ENCODE data around the gene UHRF1. TPM values are rescaled to one million over a fixed set of nuclear protein-coding genes. Genes with fewer than 3 reads are reported as not detected.
A peak's percentile ranks its signal among the peaks of the same experiment; 100 is the strongest.

Gene UHRF1
- polyA plus RNA-seq, 6 donors from 2014 or later, result 0.07 to 0.17 (median 0.14) TPM; not detected in 2

DNA sequence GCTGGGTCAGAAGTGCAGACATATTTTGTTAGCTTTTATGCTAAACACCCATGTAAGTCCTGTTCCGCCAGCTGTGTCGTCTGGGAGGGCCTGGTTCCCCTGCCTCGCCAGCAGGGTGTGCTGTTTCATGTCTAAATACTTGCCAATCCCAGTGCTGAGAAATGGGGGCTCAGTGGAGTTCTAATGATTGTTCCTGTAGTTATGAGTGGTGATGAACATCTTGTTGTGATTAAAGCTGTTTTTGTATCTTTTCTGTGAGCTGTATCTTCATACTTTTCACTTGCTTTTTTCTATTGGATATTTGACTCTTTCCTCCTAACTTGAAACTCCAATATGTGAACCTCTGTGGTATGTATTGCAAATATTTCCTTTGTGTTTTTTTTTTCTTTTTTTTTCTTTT lies 92.3 kb downstream of the UHRF1 start:
- H3K27ac Mint-ChIP-seq, result peak overlapping the region in 1 of 6 donors; percentile 47
- no peaks in the 10 kb centered on the region for H3K36me3 Mint-ChIP-seq
- no peaks in the 10 kb centered on the region for H3K27me3 Mint-ChIP-seq
- DNase-seq (peak; percentile 14), ATAC-seq (ENCODE audit: low read depth in 2 of 2) (peak; percentile 36 to 53)
- peaks cover 26 to 37% (median 27%) of the 10 kb centered on the region in 3 donors for H3K4me1 Mint-ChIP-seq
- H3K9me3 Mint-ChIP-seq, result no peaks in the 10 kb centered on the region
- no peak overlapping the region for H3K4me3 Mint-ChIP-seq

GRCh38 chr19:5002143-5002542 lies 92.8 kb downstream of the UHRF1 start:
- Mint-ChIP-seq H3K27ac (peak overlapping the region in 1 of 6 donors; percentile 59), H3K4me3 (peak overlapping the region in 1 of 8 donors; percentile 68), H3K36me3 (peaks cover 2 to 4% of the 10 kb centered on the region in 2 donors), H3K27me3 (no peaks in the 10 kb centered on the region), H3K4me1 (peaks cover 24 to 36% (median 28%) of the 10 kb centered on the region in 3 donors), H3K9me3 (peaks cover 0 to under 1% (median 0%) of the 10 kb centered on the region in 7 donors)
- DNase-seq, result no peak
- no peak for ATAC-seq (ENCODE audit: low read depth in 2 of 2)

DNA sequence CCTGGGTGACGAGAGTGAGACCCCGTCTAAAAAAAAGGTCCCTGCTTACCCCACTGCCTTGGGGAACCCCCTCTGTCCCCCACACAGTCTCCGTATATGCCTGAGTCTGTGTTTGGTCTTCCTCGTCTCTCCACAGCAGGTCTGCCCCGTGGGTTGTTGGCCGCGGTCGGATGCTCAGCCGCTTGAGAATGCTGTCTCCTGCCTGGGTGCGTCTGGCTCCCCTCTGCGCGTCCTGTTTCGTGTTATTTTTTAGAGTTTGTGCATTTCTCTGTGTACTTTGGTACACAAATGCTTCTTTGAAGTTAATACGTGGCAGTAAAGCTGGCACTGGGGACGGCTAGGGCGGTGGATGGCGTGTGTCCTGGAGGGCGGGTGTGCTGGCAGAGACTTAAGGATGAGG lies 94.5 kb downstream of the UHRF1 start:
- peak overlapping the region in 2 of 6 donors; percentile 26 to 42 for H3K27ac Mint-ChIP-seq
- H3K9me3 Mint-ChIP-seq, result peaks cover 0 to 8% (median 6%) of the 10 kb centered on the region in 7 donors
- no peak for DNase-seq
- peaks cover 8 to 12% of the 10 kb centered on the region in 2 donors for H3K36me3 Mint-ChIP-seq
- no peak for ATAC-seq (ENCODE audit: low read depth in 2 of 2)
- H3K4me3 Mint-ChIP-seq, result no peak overlapping the region
- H3K4me1 Mint-ChIP-seq, result peaks cover 24 to 38% (median 26%) of the 10 kb centered on the region in 3 donors
- H3K27me3 Mint-ChIP-seq, result no peaks in the 10 kb centered on the region

GRCh38 chr19:5005096-5005495 lies 95.8 kb downstream of the UHRF1 start:
- DNase-seq, result no peak
- ATAC-seq (ENCODE audit: low read depth in 2 of 2), result no peak
- Mint-ChIP-seq H3K27me3 (no peaks in the 10 kb centered on the region), H3K4me1 (peaks cover 24 to 37% (median 31%) of the 10 kb centered on the region in 3 donors), H3K36me3 (peaks cover 8 to 12% of the 10 kb centered on the region in 2 donors), H3K27ac (peak overlapping the region in 1 of 6 donors; percentile 38), H3K4me3 (no peak overlapping the region), H3K9me3 (peaks cover 0 to 8% (median 6%) of the 10 kb centered on the region in 7 donors)

DNA sequence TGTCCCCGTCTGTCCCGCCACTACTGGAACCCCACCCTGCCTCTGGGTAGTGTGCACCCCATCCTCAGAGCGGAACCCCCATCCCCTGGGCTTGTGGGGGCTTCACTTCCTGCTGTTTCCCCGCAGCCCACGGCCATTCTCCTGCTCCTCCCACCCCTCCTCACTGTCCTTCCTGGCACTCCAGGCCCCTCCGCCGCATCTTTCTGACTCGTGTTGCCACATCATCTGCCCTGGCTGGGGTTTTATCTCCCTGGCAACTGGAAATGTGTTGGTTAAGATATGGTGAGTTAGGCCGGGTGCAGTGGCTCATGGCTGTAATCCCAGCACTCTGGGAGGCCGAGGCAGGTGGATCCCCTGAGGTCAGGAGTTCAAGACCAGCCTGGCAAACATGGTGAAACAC lies 96.9 kb downstream of the UHRF1 start:
- Mint-ChIP-seq H3K9me3 (peaks cover 0 to 8% (median 6%) of the 10 kb centered on the region in 7 donors), H3K27me3 (no peaks in the 10 kb centered on the region), H3K27ac (peak overlapping the region in 2 of 6 donors; percentile 23 to 47), H3K4me1 (peaks cover 21 to 30% (median 29%) of the 10 kb centered on the region in 3 donors), H3K36me3 (peaks cover 8 to 12% of the 10 kb centered on the region in 2 donors), H3K4me3 (no peak overlapping the region)
- DNase-seq (no peak), ATAC-seq (ENCODE audit: low read depth in 2 of 2) (no peak)

- Mint-ChIP-seq H3K36me3 (peaks cover 8 to 12% of the 10 kb centered on the region in 2 donors), H3K4me3 (no peak overlapping the region), H3K9me3 (peaks cover 0 to 8% (median 6%) of the 10 kb centered on the region in 7 donors), H3K4me1 (peaks cover 16 to 31% (median 25%) of the 10 kb centered on the region in 3 donors), H3K27ac (peak overlapping the region in 1 of 6 donors; percentile 17), H3K27me3 (no peaks in the 10 kb centered on the region)
- DNase-seq (no peak), ATAC-seq (ENCODE audit: low read depth in 2 of 2) (no peak)
These were observed 97.5 kb downstream of the UHRF1 start for GRCh38 chr19:5006821-5007220.

Other genes starting within 250 kb of the UHRF1 start
- gene MYDGF, start 239.2 kb upstream of the UHRF1 start, polyA plus RNA-seq (ENCODE audit: low read depth in 6 of 6), result 100 to 1,000 TPM in 1 of 6 donors, 10 to 100 TPM in 5; 80.0 to 105 (median 83.2) TPM
- gene DPP9, start 185.7 kb upstream of the UHRF1 start, polyA plus RNA-seq (ENCODE audit: low read depth in 6 of 6), result 10 to 100 TPM; 15.6 to 36.0 (median 17.4) TPM
- gene FEM1A, start 117.8 kb upstream of the UHRF1 start, polyA plus RNA-seq (ENCODE audit: low read depth in 6 of 6), result 1 to 10 TPM in 5 of 6 donors, under 1 TPM in 1; 0.84 to 5.0 (median 3.2) TPM
- 10 to 100 TPM in 3 of 6 donors, 1 to 10 TPM in 3; 1.0 to 22.4 (median 9.6) TPM for gene TICAM1, start 77.8 kb upstream of the UHRF1 start, polyA plus RNA-seq (ENCODE audit: low read depth in 6 of 6)
- 10 to 100 TPM; 35.0 to 57.6 (median 40.4) TPM for gene PLIN3, start 41.8 kb upstream of the UHRF1 start, polyA plus RNA-seq (ENCODE audit: low read depth in 6 of 6)
- gene ARRDC5, start 6.6 kb upstream of the UHRF1 start, polyA plus RNA-seq (ENCODE audit: low read depth in 6 of 6), result 1 to 10 TPM; 1.9 to 3.7 (median 2.5) TPM
- gene KDM4B, start 59.6 kb downstream of the UHRF1 start, polyA plus RNA-seq (ENCODE audit: low read depth in 6 of 6), result 10 to 100 TPM; 17.9 to 94.1 (median 50.8) TPM

All from naive B cell (primary cell).